ENCODE results near the gene SNX6.
"Not testable (repeated sequence)": the region's sequence is repeated elsewhere in the genome, so short reads cannot be mapped to it uniquely, and the experiment has no call there.

The SNX6 gene

DNA sequence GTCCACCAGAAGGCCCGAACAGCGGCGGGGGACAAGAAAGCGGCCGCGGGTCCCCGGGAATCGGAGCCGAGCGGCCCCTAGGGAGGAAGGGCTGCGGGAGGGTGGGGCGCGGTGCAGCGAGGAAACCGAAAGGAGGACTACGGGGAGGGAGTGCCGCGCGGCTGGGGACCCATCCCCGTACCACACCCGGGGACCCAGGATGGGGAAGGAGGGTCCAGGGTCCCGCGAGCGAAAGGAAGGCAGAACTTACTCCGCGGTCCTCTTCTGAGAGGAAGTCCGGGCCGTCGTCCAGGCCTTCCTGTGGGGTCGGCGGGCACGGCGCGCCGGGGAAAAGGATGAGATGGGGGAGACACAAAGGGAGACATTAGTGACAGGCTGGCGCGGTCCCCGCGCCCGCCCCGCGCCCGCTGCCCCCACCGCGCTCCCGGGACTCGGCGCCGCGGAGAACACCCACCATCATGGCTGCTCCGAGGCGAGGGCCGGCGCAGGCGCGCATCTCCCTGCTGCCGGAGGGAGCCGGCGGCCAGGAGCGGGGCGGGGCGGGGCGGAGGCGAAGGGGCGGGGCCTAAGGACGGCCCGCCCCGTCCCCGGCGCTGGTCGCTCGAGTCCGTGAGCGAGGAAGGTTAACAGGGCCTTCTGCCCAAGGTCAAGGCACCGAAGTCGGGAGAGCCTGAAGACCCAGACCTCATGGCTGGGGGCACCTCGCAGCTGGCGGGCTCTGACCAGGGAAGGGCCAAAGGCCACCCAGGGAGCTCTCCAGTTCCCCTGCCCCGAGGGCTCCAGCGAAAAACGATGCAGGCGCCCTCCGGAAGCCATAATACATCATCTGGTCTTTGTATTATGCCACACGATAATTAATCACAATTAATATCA, at the start of gene SNX6:
Gene SNX6 (minus strand): TSS at position 492 of the 873 bp plus-strand sequence. CDS start 32 bp downstream, at position 460.
- DNase-seq (ENCODE audit: low read depth in 2 of 2): peak; percentile 65 to 66

DNA sequence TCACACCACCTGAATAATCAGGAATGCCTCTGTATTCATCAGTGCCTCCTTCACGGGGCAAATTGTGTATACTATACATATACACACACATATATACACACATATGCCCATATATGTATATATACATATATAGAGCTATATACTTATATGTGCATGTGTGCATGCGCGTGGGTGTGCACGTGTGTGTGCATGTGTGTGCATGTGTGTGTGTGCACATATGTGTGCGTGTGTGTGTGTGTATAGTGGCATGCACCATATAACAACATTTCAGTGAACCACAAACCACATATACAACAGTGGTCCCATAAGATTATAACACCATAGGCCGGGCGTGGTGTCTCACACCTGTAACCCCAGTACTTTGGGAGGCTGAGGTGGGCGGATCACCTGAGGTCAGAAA, 48.8 kb upstream of the SNX6 start:
- DNase-seq (ENCODE audit: low read depth in 2 of 2): no peak

DNA sequence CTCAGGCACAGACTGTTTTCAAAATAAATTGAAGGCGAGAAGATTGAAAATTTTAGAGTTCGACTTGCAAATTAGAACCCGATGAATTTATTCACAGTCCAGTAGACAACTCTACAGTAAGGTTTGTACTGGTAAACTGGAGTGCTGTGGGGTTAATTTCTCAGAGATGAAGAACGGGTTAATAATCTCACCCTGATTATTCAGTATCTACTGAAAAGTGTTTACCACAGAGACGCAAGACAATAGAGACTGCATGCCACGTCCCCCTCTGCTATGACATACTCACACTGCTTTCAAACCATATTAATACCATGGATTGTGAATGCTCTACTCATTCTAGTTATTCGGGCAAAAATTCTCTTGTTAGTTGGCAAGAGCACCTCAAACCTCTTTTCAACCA, 48.4 kb upstream of the SNX6 start:
- DNase-seq (ENCODE audit: low read depth in 2 of 2): no peak

DNA sequence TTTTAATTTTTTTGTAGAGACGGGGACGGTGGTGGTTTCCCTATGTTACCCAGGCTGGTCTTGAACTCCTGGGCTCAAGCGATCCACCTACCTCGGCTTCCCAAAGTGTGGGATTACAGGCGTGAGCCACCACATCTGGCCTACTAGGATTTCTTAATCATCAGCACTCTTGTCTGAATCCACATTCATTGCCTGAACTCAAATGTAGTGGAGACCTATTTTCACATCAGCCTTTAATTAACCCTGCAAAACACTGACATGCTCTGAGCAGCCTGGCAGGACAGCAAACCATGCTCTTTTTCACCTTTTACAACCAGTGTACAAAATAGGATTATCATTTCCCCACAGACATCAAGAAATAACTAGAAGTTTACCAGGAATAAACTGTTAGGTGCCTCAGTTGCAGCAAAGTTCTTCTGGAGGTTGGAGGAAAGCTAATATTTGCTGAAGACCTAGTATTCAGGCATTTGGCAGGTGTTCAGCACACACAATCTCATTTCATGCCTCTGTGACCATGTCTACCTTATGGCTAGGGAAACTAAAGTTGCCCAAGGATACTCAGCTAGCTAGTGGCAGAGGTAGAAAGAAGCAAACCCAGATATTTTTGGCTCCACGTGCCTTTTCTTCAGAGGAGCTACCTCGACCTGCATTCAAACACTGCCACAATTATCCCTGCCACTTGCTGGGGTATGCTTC, 46.7 kb upstream of the SNX6 start:
- DNase-seq (ENCODE audit: low read depth in 2 of 2): no peak

DNA sequence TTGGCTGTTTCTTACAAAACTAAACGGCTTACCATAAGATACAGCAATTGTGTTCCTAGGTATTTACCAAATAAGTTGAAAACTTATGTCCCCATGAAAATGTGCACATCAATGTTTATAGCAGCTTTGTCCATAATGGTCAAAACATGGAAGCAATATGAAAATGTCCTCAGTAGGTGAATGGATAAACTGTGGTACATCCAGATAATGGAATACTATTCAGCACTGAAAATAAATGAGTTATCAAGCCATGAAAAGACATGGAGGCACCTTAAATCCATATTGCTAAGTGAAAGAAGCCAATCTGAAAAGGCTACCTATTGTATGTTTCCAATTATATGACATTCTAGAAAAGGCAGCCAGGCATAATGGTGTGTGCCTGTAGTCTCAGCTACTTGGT, 43.8 kb upstream of the SNX6 start:
- no peak for DNase-seq (ENCODE audit: low read depth in 2 of 2)

DNA sequence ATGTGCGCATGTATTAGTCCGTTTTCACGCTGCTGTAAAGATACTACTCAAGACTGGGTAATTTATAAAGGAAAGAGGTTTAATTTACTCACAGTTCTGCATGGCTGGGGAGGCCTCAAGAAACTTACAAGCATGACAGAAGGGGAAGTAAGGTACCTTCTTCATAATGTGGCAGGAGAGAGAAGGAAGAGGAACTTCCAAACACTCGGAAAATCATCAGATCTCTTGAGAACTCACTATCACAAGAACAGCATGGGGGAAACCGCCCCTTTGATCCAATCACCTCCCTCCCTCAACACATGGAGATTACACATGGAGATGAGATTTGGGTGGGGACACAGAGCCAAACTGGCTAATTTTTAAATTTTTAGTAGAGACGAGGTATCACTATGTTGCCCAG, 41.8 kb upstream of the SNX6 start:
- DNase-seq (ENCODE audit: low read depth in 2 of 2): no peak

DNA sequence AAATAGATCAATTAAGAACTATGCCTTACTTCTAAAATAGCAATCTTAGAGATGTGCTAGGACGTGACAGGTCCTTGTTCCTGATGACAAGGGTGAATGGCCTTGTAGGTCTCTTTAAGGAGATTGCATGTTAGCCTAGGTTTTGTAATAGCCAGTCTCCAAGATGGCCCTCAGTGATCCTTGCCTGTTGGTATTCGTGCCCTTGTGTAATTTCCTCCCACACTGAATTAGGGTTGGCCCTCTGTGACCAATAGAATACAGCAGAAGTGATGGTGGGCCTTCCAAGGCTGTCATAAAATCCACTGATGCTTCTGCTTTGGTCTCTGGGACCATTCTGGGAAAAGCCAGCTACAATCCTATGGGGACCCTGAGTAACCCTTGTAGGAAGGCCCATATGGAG, 38.2 kb upstream of the SNX6 start:
- no peak for DNase-seq (ENCODE audit: low read depth in 2 of 2)

DNA sequence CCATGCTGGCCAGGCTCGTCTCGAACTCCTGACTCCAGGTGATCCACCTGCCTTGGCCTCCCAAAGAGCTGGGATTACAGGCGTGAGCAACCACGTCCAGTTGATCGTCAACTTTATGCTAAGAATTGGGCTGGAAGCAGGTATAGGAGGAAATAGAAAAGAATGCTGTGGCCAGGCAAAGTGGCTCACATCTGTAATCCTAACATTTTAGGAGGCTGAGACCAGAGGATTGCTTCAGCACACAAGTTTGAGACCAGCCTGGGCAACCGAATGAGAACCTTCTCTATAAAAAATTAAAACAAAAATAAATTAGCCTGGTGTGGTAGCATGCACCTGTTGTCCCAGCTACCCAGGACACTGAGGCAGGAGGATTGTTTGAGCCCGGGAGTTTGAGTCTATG, 37.1 kb upstream of the SNX6 start:
- no peak for DNase-seq (ENCODE audit: low read depth in 2 of 2)

DNA sequence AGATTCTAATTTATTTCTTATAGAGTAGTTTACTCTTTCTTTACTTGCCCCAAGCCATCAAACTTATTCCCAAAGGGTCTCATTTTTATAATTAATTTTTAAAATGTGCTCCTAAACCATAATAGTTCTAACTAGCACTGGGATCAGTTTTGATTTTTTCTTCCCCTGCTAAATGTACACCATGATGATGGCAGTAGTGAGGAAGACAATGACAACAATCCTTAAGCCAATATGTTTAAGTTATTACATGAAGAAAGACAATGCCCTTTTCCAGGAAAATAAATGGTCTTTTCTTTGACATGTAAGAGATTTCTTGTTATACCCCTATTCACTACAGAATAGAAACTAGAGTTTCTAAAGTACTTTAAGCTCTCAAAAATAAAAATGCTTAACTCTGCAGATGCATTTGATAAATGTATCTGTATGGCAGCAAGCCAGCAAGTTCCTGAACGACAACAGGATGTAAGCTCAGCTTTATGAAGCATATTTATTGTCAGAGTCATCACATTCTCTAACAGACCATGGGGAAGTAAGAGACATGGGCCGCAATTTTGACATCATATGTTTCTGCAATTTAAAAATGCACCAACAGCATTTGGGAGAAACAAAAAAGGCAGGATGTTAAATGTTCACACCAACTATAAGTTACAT, 36.0 kb upstream of the SNX6 start:
- no peak for DNase-seq (ENCODE audit: low read depth in 2 of 2)

DNA sequence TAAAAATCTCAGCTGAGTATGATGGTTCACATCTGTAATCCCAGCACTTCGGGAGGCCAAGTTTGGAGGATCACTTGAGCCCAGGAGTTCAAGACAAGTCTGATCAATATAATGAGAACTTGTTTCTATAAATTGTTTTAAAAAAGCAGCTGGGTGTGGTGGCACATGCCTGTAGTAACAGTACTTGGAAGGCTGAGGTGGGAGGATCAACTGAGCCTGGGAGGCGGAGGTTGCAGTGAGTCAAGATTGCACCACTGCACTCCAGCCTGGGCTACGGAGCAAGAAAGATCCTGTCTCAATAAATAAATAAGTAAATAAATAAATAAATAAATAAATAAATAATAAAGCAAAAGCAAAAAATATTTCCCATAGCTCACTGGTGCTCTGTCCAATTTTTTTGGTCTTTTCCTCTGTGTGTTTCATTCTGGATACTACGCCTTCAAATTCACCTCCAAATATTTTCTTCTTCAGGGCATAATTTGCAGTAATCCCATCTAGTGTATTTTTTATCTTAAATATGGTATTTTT, 32.7 kb upstream of the SNX6 start:
- no peak for DNase-seq (ENCODE audit: low read depth in 2 of 2)

DNA sequence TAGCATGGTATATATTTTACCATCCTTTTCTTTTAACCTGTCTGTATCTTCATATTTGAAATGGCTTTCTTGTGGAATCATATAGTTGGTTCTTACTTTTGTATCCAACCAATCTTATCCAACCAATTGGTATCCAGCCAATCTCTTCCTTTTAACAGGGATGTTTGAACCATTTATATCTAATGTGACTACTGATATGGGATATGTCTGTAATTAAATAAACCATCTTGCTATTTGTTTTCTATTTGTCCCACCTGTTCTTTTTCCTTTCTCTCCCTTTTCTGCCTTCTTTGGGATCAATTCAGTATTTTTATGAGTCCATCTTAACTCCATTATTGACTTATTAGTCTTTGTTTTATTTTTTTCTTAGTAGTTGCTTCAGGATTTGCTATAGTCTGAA, 30.8 kb upstream of the SNX6 start:
- DNase-seq (ENCODE audit: low read depth in 2 of 2): no peak

DNA sequence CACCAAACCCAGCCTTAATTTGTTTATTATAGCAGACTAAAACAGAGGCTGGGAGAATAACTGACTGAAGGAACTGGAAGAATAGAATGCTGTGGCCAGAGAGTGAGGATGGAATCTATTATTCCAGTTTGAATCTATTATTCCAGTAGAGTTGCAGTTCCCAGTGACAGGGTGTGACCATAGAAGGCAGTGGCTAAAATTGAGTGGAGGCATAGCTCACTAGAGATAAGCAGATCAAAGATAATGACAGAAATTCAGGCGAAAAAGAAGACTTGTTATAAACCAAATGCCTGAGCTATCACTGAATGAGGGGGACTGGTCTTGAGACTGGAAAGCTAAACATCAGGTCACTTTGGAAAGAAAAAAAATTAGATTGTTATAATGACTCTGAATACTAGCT, 26.0 kb upstream of the SNX6 start:
- DNase-seq (ENCODE audit: low read depth in 2 of 2): no peak

DNA sequence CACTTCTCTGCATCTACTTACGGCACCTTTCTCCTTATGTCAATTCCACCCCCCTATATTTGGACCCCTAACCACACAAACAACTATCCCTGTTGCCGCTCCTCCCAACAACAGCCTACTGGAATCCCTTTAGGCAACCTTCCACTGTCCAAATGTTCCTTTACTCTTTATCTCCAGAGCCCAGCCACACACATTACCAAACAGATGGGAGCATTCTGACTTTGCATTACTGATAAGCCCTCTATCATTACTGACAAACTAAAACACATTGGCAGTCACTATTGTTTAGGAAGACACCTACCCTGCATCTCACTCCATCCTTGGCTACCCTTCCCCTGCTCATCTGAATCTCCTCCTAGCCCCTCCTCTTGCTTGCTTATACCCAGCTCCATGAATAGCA, 23.1 kb upstream of the SNX6 start:
- not testable (repeated sequence) for DNase-seq (ENCODE audit: low read depth in 2 of 2)

DNA sequence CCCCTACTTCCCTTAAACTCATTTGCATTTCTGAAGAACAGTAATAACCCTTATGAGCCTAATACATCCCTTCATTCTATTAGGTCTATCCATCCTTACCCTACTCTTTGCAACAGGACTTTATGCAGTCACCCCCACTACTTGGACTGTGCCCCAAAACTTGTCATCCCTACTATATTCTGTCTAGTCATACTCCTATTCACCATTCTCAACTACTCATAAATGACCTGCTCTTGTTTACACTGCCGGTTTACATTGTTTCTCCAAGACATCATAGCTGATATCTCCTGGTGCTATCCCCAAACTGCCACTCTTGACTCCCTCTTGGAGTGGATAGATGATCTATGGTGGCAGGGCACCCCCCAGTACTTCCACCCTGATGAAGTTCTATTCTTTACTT, 22.4 kb upstream of the SNX6 start:
- DNase-seq (ENCODE audit: low read depth in 2 of 2): not testable (repeated sequence)

DNA sequence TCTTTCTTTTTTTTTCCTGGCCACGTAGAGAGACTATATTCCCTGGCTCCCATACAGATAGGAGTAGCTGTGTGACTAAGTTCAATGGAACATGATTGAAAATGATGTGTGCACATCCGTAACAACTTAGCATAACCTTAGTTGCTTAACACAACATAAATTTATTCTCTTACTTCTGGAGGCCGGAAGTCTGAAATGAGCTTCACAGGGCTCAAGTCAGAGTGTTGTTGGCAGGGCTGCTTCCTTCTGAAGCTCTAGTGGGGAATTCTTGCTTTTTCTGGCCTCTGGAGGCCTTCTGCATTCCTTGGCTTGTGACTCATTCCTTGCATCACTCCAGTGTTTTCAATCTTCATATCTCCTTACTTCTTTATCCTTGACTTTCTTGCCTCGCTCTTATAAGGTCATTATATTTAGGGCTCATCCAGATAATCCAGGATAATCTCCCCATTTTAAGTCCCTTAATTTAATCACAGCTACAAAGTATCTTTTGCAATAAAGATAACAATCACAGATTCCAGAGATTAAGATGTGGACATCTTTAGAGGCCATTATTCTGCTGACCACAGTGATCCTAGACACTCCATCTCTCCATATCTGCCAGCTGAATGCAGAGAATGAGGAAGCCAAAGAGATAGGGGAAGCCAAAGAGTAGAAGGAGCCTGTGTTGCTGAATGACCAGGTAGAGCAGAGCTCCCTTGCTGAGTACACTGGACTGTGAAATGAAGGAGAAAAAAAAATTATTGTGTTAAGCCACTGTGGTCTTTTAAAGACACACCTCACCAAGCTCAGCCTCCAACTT, 21.0 kb upstream of the SNX6 start:
- no peak for DNase-seq (ENCODE audit: low read depth in 2 of 2)

DNA sequence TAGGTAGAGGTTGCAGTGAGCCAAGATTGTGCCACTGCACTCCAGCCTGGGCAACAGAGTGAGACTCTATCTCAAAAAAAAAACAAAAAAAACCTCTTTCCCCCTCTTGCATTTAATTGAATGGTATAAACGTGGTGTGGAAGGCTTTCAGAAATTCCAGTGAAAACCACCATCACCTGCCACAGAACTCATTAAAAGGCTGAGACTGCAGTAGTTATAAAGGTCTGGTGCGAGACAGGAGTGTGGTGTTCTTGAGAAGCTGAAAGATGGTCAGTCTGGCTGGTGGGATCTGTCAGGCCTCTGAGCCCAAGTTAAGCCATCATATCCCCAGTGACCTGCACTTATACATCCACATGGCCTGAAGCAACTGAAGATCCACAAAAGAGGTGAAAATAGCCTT, 20.1 kb upstream of the SNX6 start:
- DNase-seq (ENCODE audit: low read depth in 2 of 2): not testable (repeated sequence)

DNA sequence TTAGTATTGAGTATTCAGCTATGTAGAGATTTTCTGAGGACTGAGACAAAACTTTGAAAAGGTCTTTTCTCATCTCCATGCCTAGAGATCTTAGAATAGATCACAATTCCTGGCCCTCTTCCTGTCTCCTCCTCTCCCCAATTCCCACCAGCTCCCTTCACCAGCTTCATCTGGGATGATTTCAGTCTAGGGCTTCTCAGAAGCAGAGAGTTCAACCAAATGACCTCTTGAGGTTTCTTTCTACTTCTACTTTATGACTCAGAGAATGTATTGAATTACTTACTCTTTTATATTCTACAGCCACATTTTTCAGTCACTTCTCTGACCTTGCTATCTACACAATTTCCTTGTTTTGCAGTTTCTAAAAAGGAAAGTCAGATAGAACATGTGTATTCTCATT, 19.4 kb upstream of the SNX6 start:
- DNase-seq (ENCODE audit: low read depth in 2 of 2): no peak

DNA sequence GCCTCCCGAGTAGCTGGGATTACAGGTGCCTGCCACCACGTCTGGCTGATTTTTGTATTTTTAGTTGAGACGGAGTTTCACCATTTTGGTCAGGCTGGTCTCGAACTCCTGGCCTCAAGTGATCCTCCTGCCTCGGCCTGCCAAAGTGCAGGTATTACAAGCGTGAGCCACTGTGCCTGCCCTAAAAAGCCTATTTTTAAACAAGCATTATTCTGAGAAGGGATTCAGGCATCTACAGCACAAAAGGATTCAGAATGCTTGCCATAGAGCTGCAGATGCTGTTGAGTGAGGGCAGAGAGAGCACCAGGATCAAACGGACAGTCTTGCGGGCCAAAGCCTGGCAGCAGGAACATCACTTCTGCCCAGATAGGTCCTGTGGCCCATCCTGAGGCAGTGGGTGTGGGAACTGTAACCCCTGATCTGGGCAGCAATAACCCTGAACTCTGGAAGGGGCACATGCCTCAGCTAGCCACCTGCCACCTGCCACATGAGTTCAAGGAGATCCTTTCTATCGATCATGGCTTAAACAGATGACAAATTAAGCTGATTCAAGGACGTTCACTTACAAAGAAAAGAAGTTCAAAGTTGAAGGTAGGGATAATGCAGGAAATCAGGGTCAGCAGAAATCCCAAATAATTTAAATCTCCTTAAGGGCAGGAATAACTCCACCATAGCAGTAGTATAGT, 16.8 kb upstream of the SNX6 start:
- no peak for DNase-seq (ENCODE audit: low read depth in 2 of 2)

DNA sequence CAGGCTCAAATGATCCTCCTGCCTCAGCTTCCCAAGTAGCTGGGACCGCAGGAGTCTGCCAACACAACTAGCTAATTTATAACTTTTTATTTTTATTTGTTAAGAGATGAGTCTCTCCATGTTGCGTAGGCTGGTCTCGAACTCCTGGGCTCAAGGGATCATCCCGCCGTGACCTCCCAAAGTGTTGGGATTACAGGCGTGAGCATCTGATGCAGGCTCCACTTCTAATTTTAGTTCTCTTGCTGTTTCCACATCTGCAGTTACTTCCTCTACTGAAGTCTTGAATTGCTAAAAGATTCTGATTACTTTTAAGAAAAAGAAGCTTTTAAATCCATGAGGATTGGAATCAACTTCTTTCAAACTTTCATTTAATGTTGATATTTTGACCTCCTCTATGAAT, 13.4 kb upstream of the SNX6 start:
- no peak for DNase-seq (ENCODE audit: low read depth in 2 of 2)

DNA sequence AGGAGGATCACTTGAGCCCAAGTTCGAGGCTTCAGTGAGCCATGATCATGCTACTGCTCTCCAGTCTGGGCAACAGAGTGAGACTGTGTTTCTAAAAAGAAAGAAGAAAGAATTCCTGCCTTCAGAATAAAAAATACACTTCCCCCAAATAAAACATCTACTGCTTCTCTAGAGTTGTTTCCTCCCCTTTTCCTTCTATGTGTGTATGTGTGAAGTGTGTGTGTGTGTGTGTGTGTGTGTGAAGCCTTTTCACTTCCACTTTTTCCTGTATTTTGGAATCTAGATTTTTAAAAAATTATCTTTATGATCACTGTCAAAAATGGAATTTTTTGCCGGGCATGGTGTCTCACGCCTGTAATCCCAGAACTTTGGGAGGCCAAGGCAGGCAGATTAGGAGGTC, 12.6 kb upstream of the SNX6 start:
- DNase-seq (ENCODE audit: low read depth in 2 of 2): no peak

DNA sequence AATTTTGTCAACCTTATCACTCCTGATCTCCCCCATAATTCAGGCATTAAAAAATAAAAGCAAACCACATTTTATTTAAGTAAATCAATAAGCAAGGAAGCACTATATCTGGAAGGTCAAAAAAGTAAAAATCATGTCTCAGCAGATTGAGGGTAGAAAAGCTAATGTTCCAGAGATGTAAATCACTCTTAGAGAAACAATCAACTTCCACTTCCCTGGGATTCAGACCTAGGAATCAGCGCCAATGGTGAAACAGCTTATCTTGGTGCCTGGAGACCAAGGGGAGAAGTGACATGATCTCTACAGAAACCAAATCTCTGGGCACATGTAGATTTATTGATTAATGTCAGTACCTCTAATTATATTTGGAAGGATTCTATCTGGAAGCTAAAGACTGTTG, 10.9 kb upstream of the SNX6 start:
- no peak for DNase-seq (ENCODE audit: low read depth in 2 of 2)

All from stimulated activated CD8-positive, alpha-beta memory T cell treated with anti-CD3 and anti-CD28 coated beads, Interleukin-7, amount 100 ng/mL, for 1 hour (primary cell).